NCI-H1436 treated with DMSO at 0.1 percent for 48 hours (cell line): ENCODE measurements around the gene PTPRK.

Experiments
- DNase-seq: peaks from one replicate; lab custom pipeline; 2025; lab: John Stamatoyannopoulos, UW

PTPRK gene

GRCh38 chr6:128515550-128516513 lies 4.6 kb downstream of the PTPRK start:
- DNase-seq = no peak

- no peak for DNase-seq
Measured at GRCh38 chr6:128513878-128514277, 6.5 kb downstream of the PTPRK start.

- DNase-seq = no peak
Measured at GRCh38 chr6:128512296-128512695, 8.1 kb downstream of the PTPRK start.

- DNase-seq = no peak
Measured at GRCh38 chr6:128511506-128511905, 8.9 kb downstream of the PTPRK start.

GRCh38 chr6:128509709-128510108 lies 10.7 kb downstream of the PTPRK start:
- DNase-seq = no peak

GRCh38 chr6:128508588-128509296 lies 11.7 kb downstream of the PTPRK start:
- DNase-seq = no peak

- DNase-seq = no peak
Measured at GRCh38 chr6:128507337-128508310, 12.8 kb downstream of the PTPRK start.

GRCh38 chr6:128505603-128506002 lies 14.8 kb downstream of the PTPRK start:
- DNase-seq = no peak

GRCh38 chr6:128504003-128504654 lies 16.3 kb downstream of the PTPRK start:
- no peak for DNase-seq

- DNase-seq = no peak
Measured at GRCh38 chr6:128500749-128501600, 19.4 kb downstream of the PTPRK start.

GRCh38 chr6:128500014-128500413 lies 20.4 kb downstream of the PTPRK start:
- no peak for DNase-seq

- no peak for DNase-seq
Measured at GRCh38 chr6:128499079-128499731, 21.2 kb downstream of the PTPRK start.

GRCh38 chr6:128498234-128498633 lies 22.2 kb downstream of the PTPRK start:
- no peak for DNase-seq

GRCh38 chr6:128495536-128496333 lies 24.7 kb downstream of the PTPRK start:
- no peak for DNase-seq

GRCh38 chr6:128494440-128494839 lies 26.0 kb downstream of the PTPRK start:
- no peak for DNase-seq

- DNase-seq = no peak
Measured at GRCh38 chr6:128493877-128494276, 26.5 kb downstream of the PTPRK start.

- no peak for DNase-seq
Measured at GRCh38 chr6:128492386-128492785, 28.0 kb downstream of the PTPRK start.

- DNase-seq = no peak
Measured at GRCh38 chr6:128491610-128492206, 28.7 kb downstream of the PTPRK start.
